IMR-90 (cell line): ENCODE data around the gene SLC38A1. TPM values are rescaled to one million over a fixed set of nuclear protein-coding genes. Genes with fewer than 3 reads are reported as not detected.

Source experiments
- ATAC-seq: fragments of 200-7000 bp; cut with Tn5 transposase; 2 replicates; pipeline ENCODE4 v1.9.1; 2020; ENCODE audit warnings: low read depth, mild to moderate bottlenecking, moderate library complexity
- BruUV-seq: library from RNA; stranded (reverse); fragments of 400-500 nt; replicated peaks from 2 replicates; lab custom pipeline; 2021; lab: Mats Ljungman, UMichigan
- CTCF ChIA-PET: fragments of 300-600 bp; formaldehyde crosslinking; extraction: SDS; loops from one replicate; lab custom pipeline; 2021; ENCODE audit warnings: antibody characterized with exemption; lab: Yijun Ruan, JAX
- POLR2A ChIA-PET: fragments of 300-600 bp; sonication (Branson Sonifier 250); formaldehyde crosslinking; loops from one replicate; lab custom pipeline; 2022; ENCODE audit warnings: antibody characterized with exemption; ENCODE audit not compliant: unreplicated experiment; lab: Charles Lee
- DNase-seq: peaks from one replicate; pipeline ENCODE4 v3.0.0; 2013
- H2AFZ ChIP-seq: replicated peaks from 2 replicates; pipeline ENCODE3; 2013; ENCODE audit warnings: low read length, mild to moderate bottlenecking; ENCODE audit not compliant: poor library complexity
- H2AK5ac ChIP-seq: 2 replicates; pipeline ENCODE4 v1.6.1; 2013; ENCODE audit warnings: low read depth, low read length, inconsistent platforms
- H2AK9ac ChIP-seq: replicated peaks from 2 replicates; pipeline ENCODE3; 2013; ENCODE audit warnings: mild to moderate bottlenecking, low read depth, low read length, moderate library complexity; ENCODE audit not compliant: poor library complexity
- H2BK120ac ChIP-seq: 2 replicates; pipeline ENCODE4 v1.6.1; 2013; ENCODE audit warnings: low read depth, low read length, inconsistent platforms
- H2BK15ac ChIP-seq: 3 replicates; pipeline ENCODE4 v1.6.1; 2013; ENCODE audit warnings: low read depth, low read length, inconsistent platforms
- H2BK20ac ChIP-seq: 2 replicates; pipeline ENCODE4 v1.6.1; 2013; ENCODE audit warnings: low read depth, mild to moderate bottlenecking, inconsistent platforms, low read length, moderate library complexity
- H2BK5ac ChIP-seq: 2 replicates; pipeline ENCODE4 v1.6.1; 2013; ENCODE audit warnings: mild to moderate bottlenecking, low read depth, low read length, inconsistent platforms; ENCODE audit not compliant: poor library complexity, severe bottlenecking
- H3K14ac ChIP-seq: replicated peaks from 2 replicates; pipeline ENCODE4 v1.6.1; 2013; ENCODE audit warnings: low read depth, low read length, inconsistent platforms
- H3K18ac ChIP-seq: 2 replicates; pipeline ENCODE4 v1.6.1; 2013; ENCODE audit warnings: low read depth, low read length, control low read depth
- H3K23ac ChIP-seq: 2 replicates; pipeline ENCODE4 v1.6.1; 2013; ENCODE audit warnings: low read depth, low read length, inconsistent platforms
- H3K27ac ChIP-seq: 2 replicates; pipeline ENCODE4 v1.5.1; 2013; ENCODE audit warnings: mild to moderate bottlenecking, control low read depth, low read length; ENCODE audit not compliant: insufficient read depth
- H3K27me3 ChIP-seq: 2 replicates; pipeline ENCODE4 v1.6.1; 2013; ENCODE audit warnings: low read length; ENCODE audit not compliant: control insufficient read depth, insufficient read depth
- H3K36me3 ChIP-seq: 2 replicates; pipeline ENCODE4 v1.6.1; 2013; ENCODE audit warnings: low read length, mixed read lengths; ENCODE audit not compliant: control insufficient read depth, insufficient read depth
- H3K4ac ChIP-seq: 2 replicates; pipeline ENCODE4 v1.6.1; 2013; ENCODE audit warnings: low read depth, low read length, inconsistent platforms
- H3K4me1 ChIP-seq: 2 replicates; pipeline ENCODE4 v1.6.1; 2013; ENCODE audit warnings: low read length, mixed read lengths; ENCODE audit not compliant: control insufficient read depth, insufficient read depth
- H3K4me2 ChIP-seq: 2 replicates; pipeline ENCODE4 v1.6.1; 2013; ENCODE audit warnings: low read depth, mild to moderate bottlenecking, control low read depth, low read length, moderate library complexity
- H3K4me3 ChIP-seq: 2 replicates; pipeline ENCODE4 v1.5.1; 2013; ENCODE audit warnings: low read depth, mild to moderate bottlenecking, control low read depth, low read length, moderate library complexity; ENCODE audit not compliant: insufficient read depth
- H3K56ac ChIP-seq: 2 replicates; pipeline ENCODE4 v1.6.1; 2013; ENCODE audit warnings: low read length, inconsistent platforms; ENCODE audit not compliant: insufficient read depth; ENCODE audit errors: extremely low read depth
- H3K79me1 ChIP-seq, 2 experiments: 2 replicates each; pipeline ENCODE4 v1.6.1; 2013; ENCODE audit warnings: low read length in 2 of 2, inconsistent platforms in 1 of 2, low read depth in 1 of 2
- H3K9ac ChIP-seq: 2 replicates; pipeline ENCODE4 v1.6.1; 2013; ENCODE audit warnings: low read depth, low read length, control low read depth
- H3K9me1 ChIP-seq: 2 replicates; pipeline ENCODE4 v1.6.1; 2013; ENCODE audit warnings: low read length, inconsistent platforms; ENCODE audit not compliant: insufficient read depth
- H3K9me3 ChIP-seq: 2 replicates; pipeline ENCODE4 v1.6.1; 2013; ENCODE audit warnings: low read length; ENCODE audit not compliant: control insufficient read depth, insufficient read depth
- H4K20me1 ChIP-seq: 2 replicates; pipeline ENCODE4 v1.6.1; 2013; ENCODE audit warnings: low read length, inconsistent platforms; ENCODE audit not compliant: insufficient read depth
- H4K5ac ChIP-seq: 2 replicates; pipeline ENCODE4 v1.6.1; 2013; ENCODE audit warnings: mild to moderate bottlenecking, low read depth, low read length, control low read depth
- H4K8ac ChIP-seq, 2 experiments: 2 replicates each; pipeline ENCODE4 v1.6.1; 2013; ENCODE audit warnings: low read depth in 2 of 2, low read length in 2 of 2, control low read depth in 1 of 2, inconsistent platforms in 1 of 2
- H4K91ac ChIP-seq: 2 replicates; pipeline ENCODE4 v1.6.1; 2013; ENCODE audit warnings: low read depth, low read length, inconsistent platforms; ENCODE audit not compliant: insufficient read depth
- CHD1 ChIP-seq: IDR thresholded peaks from 2 replicates; pipeline ENCODE4 v1.6.1; 2012; ENCODE audit warnings: low read depth, low read length, improper control_type of control experiment
- CTCF ChIP-seq: conservative IDR thresholded peaks from 2 replicates; pipeline ENCODE4 v1.5.1; 2012; ENCODE audit warnings: mild to moderate bottlenecking, low read depth, low read length, improper control_type of control experiment
- MAFK ChIP-seq: IDR thresholded peaks from 2 replicates; pipeline ENCODE4 v1.6.1; 2012; ENCODE audit warnings: low read depth, low read length, improper control_type of control experiment
- MAZ ChIP-seq: IDR thresholded peaks from 2 replicates; pipeline ENCODE4 v1.6.1; 2012; ENCODE audit warnings: low read depth, mild to moderate bottlenecking, low read length, improper control_type of control experiment, moderate library complexity, borderline replicate concordance
- RAD21 ChIP-seq: IDR thresholded peaks from 2 replicates; pipeline ENCODE4 v1.6.1; 2012; ENCODE audit warnings: low read length, improper control_type of control experiment
- RCOR1 ChIP-seq: IDR thresholded peaks from 2 replicates; pipeline ENCODE4 v1.6.1; 2012; ENCODE audit warnings: mild to moderate bottlenecking, low read length, improper control_type of control experiment; ENCODE audit not compliant: insufficient replicate concordance
- RFX5 ChIP-seq: IDR thresholded peaks from 2 replicates; pipeline ENCODE4 v1.8.0; 2012; ENCODE audit warnings: low read depth, mild to moderate bottlenecking, low read length, moderate library complexity
- dilution Hi-C: fragments of 300-500 bp; cut with HindIII; formaldehyde crosslinking; loops from one replicate; pipeline ENCODE4 v1.14.3; 2018; ENCODE audit warnings: low sequenced_read_pairs; ENCODE audit not compliant: unreplicated experiment
- in situ Hi-C: fragments of 300-500 bp; cut with MboI; formaldehyde crosslinking; loops from 3 replicates; pipeline ENCODE4 v1.14.3; 2019; ENCODE audit warnings: low sequenced_read_pairs, inconsistent platforms, mixed read lengths
- intact Hi-C: fragments of 100-400 bp; cut with micrococcal nuclease; formaldehyde crosslinking; loops from 2 replicates; pipeline ENCODE4 v1.10.0; 2022
- polyA plus RNA-seq, 3 experiments: library from polyadenylated mRNA; depleted of rRNA; stranded (reverse); fragments of >200 nt; gene quantifications; 2 replicates each; pipeline ENCODE4 v1.2.3, GENCODE V29; 2012; ENCODE audit warnings: low replicate concordance in 1 of 3
- total RNA-seq: library from RNA; depleted of rRNA; stranded (reverse); fragments of >200 nt; gene quantifications from 2 replicates; pipeline ENCODE4 v1.2.3, GENCODE V29; 2012

Gene SLC38A1
- total and polyA plus RNA-seq, 2 of the 4 experiments (the other 2 are of a cell fraction): 22.8 to 61.5 TPM

DNA sequence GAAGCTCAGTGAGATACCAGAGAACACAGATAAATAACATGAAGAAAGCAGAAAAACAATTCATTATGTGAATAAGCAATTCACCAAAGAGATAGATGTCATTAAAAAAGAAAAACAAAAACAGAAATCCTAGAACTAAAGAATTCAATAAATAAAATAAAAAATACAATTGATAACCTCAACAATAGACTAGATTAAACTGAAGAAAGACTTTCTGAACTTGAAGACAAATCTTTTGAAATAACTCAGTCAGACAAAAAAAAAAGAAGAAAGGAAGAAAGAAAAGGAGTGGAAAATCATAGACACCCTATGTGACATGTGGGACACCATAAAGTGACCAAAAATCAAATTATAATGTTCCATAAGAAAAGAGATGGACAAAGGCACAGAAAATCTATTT, 14.0 kb upstream of the SLC38A1 start:
- H2AFZ ChIP-seq: no peak overlapping the region
- H3K4me3 ChIP-seq: no peak overlapping the region
- no peak overlapping the region for H4K5ac ChIP-seq
- peaks cover 24% of the 10 kb centered on the region for H3K9me3 ChIP-seq
- no peaks in the 10 kb centered on the region for H3K4me1 ChIP-seq
- DNase-seq (no peak), ATAC-seq (no peak)
- H3K4ac ChIP-seq: no peak overlapping the region
- intact Hi-C loops: no loop called here
- ChIA-PET CTCF (no interaction called here), POLR2A (no interaction called here)
- in situ Hi-C loops: no loop called here
- H3K79me1 ChIP-seq: no peaks in the 10 kb centered on the region
- no peak overlapping the region for H2AK5ac ChIP-seq
- no peak overlapping the region for H3K14ac ChIP-seq
- no peak overlapping the region for H3K4me2 ChIP-seq
- no peak overlapping the region for H3K23ac ChIP-seq
- no peak overlapping the region for H2BK15ac ChIP-seq
- H2BK5ac ChIP-seq: no peak overlapping the region
- H4K91ac ChIP-seq: no peak overlapping the region
- no peak overlapping the region for H2BK120ac ChIP-seq
- no peak for TF ChIP-seq CTCF
- no peak for TF ChIP-seq RFX5
- TF ChIP-seq MAZ: no peak
- no peak for TF ChIP-seq MAFK
- TF ChIP-seq RCOR1: no peak
- TF ChIP-seq CHD1: no peak
- no peak for TF ChIP-seq RAD21
- no peak overlapping the region for H3K56ac ChIP-seq
- dilution Hi-C loops: no loop called here
- no peak overlapping the region for H3K18ac ChIP-seq
- no peaks in the 10 kb centered on the region for H3K27me3 ChIP-seq
- BruUV-seq: no TSS peak
- H4K8ac ChIP-seq: no peak overlapping the region
- no peak overlapping the region for H2AK9ac ChIP-seq
- no peak overlapping the region for H3K9ac ChIP-seq
- no peak overlapping the region for H2BK20ac ChIP-seq
- H3K36me3 ChIP-seq: no peaks in the 10 kb centered on the region
- H4K20me1 ChIP-seq: no peaks in the 10 kb centered on the region
- no peak overlapping the region for H3K27ac ChIP-seq
- no peaks in the 10 kb centered on the region for H3K9me1 ChIP-seq
